Putamen (tissue), 1 donor: ENCODE data around the gene ALS2CL.
A peak's percentile ranks its signal among the peaks of the same experiment; 100 is the strongest.

Experiments
- DNase-seq: peaks from one replicate; pipeline ENCODE4 v3.0.0-alpha.2; 2016; ENCODE audit warnings: low spot score

Gene ALS2CL

DNA sequence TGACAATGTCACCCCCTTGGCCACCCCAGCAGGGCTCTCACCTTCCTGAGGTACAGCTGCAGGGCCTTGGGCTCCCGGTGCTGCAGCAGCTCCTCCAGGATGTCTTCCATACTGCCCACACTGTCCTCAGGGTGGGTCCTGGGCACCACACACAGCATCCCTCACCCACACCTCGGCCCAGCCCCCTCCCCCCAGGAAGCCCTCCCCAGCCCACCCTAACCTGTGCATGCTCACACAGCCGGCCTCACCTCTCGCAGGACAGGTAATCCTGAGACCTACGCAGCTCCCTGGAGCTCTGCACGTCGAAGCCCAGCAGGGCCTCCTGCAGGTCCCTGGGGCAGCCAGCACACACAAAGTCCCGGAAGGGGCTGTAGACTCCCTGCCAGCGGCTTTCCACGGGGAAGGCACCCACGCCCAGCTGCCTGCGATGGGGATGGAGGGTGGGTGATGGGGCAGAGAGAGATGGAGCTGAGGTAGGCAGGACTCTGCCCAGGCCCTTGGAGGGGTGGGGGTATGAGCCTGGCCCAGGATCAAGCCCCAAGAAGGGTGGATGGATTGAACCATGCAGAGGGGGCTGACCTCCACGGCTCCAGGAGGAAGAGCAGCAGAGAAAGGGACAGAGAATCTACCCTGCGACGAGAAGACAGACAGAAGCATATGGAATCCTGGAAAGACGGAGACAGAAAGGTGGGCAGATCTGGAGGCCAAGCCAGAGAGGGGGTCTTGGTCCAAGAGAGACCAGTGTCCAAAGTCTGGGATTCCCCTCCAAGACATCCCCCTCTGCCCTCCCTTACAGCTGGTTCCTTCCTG, 16.7 kb downstream of the ALS2CL start:
- no peak for DNase-seq

DNA sequence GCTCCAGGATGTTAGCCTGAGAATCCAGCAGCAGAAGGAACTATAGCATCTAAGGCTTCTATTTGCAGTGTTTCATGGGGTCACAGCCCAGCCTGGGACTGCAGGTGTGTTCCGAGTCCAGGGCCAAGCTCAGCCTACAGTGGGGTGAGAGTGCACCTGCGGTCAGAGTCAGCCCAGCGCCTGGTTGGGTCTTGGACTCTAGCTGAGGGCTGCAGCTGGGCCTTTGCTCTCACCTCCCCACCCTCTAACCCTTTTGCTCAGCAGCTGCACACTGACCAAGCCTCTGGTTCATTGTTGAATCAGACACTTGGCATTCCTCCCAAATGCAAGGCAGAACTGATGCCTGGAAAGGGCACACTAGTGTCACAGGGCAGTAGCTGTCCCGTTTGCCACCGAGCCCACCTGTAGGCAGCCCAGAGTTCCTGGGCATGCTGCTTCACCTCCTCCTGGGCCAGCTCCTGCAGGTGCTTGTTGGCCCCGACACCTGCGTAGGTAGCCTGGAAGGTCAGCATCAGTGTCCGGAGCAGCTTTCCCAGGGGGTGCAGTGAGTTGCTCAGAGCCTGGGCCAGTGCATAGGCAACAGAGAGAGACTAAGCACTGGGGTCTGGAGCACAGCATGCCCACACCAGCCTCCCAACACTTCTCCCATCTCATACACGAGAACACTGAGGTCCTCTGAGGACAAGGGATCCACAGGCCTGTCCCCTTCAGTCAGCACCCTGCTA, 17.5 kb downstream of the ALS2CL start:
- DNase-seq = peak; percentile 30

DNA sequence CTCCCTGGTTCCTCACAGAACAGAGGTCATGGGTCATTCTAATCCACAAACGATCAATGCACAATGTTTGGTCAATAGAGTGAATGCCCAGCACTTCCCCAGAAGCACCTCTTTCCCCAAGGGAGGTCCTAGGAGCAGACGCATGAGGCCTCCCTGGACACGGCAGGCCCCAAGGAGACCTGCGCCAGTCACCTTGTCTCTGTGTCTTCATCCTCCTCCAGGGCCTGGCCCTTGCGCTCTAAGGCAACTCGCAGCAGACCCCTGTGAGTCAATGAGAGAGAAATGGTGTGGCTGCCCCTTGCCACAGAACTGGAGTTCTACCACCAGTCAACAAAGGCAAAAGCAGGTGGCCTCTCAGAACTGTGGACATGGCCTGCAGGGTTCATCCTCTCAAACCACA, 18.1 kb downstream of the ALS2CL start:
- DNase-seq = no peak

DNA sequence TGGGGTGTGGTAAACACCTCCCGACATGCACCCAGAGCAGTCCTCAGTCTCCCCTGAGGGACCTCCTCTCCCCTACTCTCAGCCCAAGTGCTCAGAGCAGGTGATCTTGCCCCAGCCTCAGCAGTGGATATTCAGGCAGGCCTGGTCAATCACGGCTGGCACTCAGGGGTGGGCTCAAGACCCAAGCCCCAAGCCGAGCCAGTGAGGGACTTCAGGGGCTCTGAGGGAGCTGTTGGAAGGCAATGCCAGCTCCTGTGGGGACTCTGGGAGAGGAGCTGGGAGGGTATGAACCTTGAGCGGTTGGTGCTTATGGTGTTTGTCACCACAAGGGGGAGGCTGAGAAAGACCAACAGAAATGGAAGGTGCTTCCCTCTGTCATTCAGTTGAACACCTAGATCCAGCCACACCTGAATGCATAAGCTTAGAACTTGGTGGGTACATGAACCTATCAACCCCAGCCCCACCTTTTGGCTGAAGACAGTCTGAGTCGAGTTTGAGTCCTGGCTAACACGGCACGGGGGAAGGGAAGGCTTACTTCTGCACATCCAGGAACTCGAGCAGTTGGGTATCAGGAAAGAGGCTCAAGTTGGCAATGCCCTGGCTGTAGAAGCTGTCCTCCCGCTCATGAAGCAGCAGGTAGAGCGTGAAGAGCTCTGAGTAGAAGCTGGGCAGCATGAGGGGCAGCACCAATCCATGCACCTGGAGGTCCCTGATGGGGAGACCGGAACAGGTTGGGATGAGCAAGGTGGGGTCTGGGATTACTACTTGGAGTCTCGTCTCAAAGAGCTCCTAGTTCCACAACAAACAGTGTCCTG, 19.2 kb downstream of the ALS2CL start:
- no peak for DNase-seq

DNA sequence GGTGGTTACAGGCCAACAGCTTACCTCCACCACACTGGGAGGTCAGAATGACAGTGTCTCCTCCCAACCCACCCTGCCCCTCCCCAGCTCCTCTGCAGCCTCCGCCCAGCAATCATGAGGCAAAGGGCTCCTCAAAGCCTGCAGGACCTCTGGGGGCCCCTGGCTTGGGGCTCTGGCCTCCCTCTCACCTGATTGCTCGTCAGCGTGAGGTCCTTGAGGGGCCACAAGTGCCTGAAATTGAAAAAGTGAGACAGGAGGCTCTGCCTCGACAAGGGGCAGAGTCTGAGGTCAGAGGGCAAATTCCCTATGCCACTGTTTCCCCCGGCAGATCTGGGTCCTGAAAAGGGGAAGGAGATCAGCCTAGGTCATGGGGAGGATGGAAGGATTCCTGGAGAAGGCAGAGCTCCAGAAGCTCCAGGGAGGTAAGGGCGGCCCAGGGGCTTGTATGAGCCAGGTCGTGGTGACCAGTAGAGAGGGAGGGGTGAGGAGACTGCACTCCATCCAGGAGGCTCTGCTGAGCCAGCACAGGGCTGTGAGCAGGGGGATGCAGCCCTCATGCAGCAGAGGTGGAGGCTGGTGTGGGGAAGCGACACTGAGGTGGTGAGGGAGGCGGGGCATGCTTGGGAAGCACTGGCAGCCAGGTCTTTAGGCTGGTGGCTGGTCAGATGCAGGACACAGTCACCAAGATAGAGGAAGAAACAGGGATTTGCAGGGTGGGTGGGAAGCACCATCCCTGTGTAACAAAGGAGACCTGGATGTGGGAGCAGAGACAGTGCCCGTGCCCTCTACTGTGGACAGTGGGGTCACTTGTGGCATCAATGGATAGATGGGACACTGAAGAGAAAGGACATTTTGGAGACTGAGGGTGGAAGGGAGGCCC, 20.1 kb downstream of the ALS2CL start:
- DNase-seq = no peak

DNA sequence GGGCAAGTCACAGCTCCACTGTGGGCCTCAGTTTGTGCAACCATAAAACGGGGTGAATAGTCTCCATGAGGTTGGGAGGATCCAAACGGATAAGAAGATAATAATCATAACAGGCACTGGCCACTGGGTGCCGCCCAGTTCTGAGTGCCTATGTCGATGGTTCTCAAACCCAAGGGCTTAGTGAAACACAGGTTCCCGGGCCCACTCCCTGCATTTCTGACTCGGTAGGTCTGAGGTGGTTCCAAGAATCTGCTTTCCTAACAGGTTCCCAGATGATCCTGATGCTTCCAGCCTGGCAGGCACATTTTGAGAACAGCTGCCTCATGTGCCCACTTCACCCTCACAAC, 21.2 kb downstream of the ALS2CL start:
- DNase-seq = no peak

DNA sequence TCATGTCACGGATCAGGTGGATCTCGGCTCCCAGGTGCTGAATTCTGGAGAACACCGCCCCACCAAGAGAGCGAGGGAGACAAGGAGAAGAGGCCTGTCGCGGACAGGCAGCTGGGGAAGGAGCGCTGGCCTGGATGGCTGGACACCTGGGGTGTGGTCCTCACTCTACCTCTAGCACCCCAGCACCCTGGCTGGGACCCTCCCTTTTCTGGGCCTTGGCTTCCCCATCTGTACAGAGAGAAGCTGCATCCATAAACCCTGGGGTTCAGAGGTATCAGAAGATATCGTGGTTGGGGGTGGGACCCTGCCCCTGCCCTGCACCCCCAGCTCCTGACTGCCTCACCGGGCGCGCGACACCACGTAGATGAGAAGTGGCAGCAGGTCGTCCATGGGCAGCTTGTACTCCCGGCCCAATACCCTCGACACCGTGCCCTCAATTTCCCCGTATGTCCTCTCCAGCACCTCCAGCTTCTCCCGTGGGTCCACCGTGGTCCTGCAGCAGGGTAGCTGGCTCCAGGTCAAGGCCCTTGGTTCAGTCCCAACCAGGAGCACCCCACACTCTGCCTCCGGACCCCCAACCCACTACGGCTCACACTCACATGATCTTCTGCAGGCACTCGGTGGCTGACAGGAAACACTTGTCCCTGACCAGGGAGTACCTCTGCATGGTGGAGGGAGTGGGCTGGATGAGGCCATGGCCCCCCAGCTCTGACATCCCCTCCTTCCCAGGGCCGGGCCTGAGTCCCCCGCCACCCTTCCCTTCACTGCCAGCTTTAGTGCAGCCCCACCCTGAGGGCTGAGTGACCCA, 21.7 kb downstream of the ALS2CL start:
- DNase-seq = no peak

DNA sequence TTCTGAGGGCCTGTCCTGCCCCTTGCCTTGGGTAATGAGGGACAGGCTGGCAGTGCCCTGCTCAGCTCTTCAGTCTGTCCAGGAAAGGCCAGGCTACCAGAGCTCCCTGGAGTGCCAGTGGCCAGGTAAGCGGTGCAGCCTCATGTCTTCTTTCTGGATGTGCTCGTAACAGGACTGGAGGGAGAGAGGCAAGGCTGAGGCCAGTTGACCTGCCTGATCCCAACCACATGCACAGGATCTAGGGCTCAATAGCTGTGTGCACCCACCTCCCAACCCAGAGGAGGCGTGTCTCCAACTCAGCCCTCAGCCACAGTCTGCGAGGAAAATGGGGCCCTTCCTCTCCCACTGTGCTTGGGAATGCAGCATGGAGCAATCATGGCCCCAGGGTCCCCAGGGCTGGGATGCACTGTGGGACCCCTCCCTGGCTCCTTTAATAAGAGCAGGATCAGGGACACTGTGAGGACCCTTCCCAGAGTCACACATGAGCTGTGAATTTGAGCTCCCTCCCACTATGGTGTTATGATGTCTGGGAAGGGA, 22.5 kb downstream of the ALS2CL start:
- no peak for DNase-seq

DNA sequence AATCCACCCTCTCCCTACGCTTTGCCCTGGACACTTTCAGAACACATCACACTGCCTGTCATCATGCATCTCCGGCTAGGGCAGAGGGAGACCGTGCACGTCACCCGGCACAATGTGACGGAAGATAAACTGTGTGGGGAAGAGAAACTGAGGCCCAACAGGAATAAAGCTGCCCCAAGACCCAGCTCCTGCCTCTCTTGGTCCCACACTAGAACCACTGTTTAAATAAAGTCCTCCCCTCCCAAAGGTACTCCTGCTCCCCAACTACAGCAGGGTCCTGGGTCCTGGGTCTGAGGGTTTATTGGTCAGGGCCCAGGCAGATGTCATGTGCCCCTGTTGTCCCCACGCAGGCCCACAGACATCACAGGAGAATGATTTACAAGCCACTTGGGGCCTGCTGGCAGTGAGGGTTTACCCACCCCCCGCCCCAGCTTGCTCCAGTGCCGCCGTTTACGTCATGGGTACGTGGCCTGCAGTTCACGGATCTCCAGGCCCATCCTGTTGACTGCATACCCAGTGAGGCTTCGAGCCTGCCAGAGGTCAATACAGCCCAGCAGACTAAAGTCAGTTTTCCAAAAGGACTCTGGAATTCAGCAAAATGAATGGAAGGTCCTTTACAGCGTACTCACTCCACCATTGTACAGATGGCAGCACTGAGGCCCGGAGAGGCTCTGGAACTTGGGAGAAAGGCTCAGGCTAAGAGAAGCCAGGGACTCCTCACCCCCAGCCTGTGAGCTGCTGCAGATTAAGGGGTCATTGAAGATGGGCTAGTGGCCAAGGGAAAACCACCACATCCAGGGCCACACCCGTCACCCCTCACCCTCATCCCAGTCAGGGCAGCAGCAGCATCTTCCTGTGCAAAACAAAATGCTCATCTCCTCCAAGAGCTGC, 23.2 kb downstream of the ALS2CL start:
- DNase-seq = no peak

DNA sequence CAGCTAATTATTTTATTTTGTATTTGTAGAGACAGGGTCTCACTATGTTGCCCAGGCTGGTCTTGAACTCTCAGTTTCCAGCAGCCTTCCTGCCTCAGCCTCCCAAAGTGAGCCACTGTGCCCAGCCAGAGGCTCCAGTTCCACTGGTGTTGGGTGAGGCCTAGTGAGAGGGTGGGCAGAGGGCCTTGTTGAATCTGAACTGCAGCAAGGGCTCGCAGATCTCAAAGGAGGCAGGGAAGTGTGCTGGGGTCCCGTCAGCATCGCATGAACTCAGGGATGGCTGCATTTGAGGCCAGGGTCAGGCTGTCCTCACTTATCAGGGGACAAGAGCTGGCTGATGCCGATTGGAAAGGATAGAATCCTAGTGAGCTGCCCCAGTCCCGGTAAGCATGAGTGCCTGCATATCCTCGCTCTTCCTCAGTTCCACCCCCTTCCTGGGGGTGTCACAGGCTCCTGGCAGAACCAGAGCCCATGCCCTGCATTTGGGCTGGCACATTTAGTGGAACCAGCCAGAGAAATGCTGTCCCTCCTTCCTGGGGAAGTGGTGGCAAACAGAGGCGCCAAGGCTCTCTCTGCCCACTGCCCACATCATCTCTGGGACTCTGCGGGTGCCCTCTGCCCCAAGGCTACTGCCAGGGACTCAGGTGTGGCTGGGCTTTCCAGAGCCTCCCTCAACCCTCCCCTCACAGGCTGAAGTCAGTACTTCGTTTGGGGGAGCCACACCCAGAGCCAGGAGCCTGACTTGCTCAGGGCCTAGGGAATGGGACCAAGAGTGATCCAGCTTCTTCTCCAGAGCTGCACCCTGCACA, 24.1 kb downstream of the ALS2CL start:
- no peak for DNase-seq

DNA sequence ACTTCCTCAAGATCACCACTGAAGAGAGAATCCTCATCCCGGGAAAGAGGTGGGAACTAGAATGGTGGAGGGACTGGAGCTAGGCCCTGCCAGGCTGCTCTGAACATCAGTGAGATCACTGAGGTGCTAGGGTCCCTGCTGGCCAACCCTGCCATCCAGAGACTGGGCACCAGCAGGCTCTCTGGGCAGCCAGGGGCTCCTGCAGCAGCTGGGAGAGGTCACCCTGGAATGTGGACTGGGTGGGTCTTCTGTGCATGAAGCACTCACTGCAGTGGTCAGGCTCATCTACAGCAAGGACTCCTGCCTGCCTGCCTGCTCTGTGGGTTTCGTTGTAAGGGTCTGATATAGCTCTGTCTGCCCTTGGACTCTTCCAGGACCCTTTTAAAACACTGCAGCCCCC, 24.9 kb downstream of the ALS2CL start:
- DNase-seq = no peak

DNA sequence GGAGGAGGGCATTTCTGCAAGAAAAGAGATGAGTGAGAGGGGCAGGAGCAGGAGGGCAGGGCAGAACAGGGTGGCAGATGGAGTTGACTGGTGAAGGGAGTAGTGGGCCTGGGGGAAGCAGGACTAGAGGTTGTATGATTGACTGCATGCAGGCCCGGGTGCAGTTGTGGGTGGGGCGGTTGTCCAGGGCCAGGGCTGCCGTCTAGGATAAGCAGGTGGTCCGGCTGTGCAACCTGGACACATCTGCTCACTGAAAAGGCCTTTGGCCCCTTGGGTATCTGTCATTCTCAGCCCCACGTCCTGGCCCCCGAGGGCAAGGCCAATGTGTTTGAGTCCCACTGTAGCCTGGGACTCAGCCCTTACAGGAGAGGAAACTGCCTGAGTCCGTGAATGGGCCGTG, 25.4 kb downstream of the ALS2CL start:
- no peak for DNase-seq

DNA sequence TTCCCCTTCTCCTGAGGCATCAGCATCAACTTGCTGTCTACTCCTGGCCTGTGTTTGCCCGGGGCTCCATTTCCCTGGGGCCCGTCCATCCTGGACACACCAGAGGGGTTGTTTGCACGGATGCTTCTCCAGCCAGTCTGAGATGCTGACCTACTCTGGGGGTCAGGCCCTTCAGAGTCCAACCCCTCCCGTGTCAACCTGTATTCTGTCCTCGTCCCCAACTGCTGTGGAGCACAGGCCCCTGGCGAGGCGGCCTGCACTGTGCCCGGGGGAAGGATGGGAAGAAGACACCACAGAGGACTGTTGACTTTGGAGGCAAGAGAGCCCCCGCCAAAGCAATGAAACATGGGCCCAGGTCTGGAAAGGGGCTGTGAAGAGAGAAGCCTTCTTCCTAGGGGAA, 25.8 kb downstream of the ALS2CL start:
- DNase-seq = no peak

DNA sequence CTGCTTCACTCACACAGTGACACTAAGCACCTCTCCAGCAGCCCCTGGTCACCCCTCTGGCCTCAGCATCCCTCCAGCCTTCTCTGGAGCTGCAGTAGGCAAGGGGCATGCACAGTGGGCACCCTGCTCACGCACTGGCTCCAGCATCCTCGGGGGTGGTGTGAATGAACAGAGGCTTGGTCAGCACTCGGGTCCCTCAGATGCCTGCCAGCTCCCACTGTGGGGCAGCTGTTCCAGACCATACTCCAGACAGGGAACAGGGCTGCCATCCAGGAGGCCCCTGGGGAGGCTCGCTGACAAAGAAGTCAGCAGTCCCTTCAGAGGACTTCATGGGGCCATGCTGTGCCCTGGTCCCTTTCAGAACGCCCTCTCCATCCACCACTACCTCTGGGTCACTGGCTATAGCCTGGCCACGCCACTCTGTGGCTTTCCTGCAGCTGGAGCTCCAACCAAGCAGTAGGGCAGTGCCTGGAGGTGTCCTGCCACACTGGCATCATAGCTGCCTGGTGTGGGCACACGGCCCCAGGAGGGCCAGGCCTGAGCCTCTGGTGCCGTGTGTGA, 26.3 kb downstream of the ALS2CL start:
- DNase-seq = no peak

DNA sequence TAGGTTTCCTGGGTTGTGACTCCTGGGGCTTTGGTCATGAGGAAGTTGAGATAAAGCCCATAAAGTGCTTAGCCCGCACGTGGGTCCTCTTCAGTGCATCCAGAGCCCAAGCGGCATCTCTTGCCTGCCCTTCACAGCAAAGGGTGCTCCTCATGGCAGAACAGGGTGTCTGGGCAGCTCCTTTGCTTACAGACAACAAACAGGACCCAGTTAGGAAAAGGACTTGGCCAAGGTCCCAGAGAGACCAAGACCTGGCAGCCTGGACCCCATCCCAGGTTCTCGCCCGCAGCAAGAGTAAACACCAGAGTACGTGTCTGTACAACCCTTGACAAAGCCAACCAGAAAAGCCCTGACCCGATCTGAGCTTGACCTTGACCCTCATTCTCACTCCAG, 27.0 kb downstream of the ALS2CL start:
- DNase-seq = no peak

DNA sequence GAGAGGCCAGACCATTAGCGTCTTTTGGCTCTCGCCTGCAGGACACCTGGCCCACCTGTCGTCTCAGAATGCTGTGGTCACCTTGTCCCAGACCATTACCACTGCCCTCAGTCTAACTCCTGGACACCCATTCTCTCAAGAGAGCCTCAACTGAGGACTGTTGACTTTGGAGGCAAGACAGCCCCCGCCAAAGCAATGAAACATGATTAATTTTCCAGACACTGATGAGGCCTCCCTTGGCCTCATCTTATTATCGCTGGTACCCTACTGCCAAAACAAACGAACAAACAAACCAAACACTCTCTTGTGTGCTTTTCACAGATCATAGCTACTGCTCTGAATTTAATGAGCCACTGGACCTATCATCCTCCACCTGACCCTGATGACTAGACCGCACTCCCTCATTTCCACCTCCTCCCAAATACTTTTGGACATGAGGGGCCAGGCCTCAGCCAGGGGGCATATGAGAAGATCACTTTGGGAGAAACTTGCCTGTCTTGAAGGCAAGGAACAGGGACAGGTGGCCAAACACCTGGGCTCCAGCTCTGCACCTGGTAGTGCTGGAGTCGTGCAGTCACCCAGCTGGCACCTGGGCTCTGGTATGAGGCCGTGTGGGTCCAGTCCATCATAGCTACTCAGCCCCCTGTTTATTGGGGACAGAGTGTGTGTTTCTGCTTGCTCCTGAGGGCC, 27.6 kb downstream of the ALS2CL start:
- DNase-seq = no peak

DNA sequence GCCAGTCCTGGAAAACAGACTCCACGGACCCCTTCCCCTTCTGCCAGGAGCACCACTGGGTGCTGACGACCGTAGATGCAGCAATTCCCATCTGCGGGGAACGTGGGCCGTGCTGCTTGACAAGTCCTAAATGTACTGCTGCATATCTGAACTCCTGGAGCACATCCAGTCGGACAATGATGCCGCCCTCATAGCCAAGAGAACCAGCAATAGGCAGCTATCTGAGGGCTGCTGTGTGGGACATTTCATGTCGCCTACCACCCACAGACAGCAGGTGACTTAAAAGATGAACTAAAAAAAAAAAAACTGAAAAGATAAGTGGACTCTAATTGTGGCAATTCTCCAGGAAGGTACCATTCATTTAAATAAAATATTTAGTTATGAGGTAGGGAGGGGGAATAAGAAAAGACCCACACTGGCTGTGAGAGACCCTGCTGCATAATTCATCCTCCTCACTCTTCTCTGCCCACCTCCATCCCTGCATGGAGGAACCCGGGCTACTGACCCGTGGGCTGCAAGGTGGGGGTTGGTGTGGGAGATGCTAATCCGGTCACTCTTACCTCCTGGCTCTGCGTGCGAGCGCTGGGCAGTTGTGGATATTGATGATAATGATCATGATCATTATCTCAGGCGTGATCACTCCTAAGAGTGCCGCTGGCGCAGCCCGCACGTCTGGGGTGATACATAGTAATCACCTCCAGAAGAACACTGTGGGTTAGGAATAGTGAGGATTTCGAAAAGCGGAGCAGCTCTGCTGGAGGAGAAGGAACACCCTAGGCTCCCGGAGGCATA, 28.3 kb downstream of the ALS2CL start:
- no peak for DNase-seq
